Stimulated activated CD4-positive, alpha-beta T cell treated with anti-CD3 and anti-CD28 coated beads, Interleukin-12 subunit alpha, Interleukin-12 subunit beta, amount 100 ng/mL, for 4 hours (primary cell): Measurements from ENCODE around the gene SRRD.

Source experiments
- DNase-seq: peaks from one replicate; pipeline ENCODE4 v3.0.0-alpha.2; 2020

SRRD gene

GRCh38 chr22:26484360-26484706, 656 bp downstream of the SRRD start:
- DNase-seq, result no peak

- DNase-seq, result no peak
These were observed 1.3 kb downstream of the SRRD start for GRCh38 chr22:26485013-26485412.

DNA sequence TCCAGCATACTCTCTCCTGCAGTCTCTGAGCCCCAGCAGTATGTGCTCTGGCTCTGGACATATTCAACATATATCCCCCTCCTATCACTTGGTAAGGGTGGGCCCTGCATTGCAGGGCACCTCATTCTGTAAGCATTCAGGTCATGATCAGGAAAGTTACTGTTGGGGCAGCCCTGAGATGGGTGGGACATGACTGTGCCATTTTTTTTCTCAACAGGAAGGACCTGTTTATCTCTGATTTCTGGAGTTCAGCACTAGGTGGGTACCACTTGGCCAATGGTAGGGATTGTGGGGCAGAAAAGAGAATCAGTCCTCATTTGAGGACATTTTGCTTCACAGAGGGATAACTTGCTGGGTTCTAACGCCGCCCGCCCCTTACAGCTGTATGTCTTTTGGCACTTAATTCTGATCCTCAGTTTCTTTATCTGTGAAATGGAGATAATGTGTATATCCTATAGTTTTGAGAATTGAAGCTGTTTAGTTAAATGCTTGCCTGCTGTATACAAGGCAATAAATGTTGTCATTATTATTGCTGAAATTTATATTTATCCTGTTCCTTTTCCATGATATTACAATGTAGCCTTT, 2.2 kb downstream of the SRRD start:
- DNase-seq, result no peak

GRCh38 chr22:26486394-26486793, 2.7 kb downstream of the SRRD start:
- DNase-seq, result no peak

DNA sequence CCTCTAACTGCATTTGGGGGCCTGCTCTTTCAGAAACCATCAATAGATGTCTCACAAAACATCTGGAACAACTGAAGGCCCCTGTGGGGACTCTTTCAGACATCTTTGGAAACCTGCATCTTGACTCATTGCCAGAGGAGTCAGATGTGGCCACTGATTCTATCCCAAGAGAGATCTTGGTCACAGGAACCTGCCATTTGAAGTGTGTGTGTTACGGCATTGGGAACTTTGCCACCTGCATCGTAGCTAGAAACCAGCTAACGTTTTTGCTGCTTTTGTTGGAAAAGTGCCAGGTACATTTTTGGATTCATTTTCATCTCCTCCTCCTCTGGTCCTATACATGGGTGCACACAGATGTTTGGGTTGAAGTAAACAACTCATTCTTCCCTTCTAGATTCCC, 4.3 kb downstream of the SRRD start:
- DNase-seq, result no peak

GRCh38 chr22:26489447-26490036, 5.9 kb downstream of the SRRD start:
- DNase-seq, result no peak

DNA sequence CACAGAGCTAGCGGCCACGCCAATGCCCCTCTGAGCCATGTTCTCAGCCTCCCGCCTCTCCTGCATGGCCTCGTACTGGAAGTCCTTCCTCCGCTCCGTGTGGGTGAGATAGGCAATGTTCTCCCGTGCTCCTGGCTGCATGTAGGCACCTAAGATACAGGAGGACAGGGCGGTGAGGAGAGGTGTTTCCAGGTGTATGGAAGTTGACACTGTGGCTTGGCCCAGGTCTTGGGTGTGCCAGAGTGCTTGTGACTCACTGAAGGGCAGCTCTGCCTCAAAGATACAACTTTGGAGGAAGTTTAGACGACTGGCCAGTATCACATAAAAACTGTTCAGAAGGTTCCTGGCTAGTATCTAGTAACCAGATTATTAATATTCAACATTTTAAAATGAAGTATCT, 8.5 kb downstream of the SRRD start:
- no peak for DNase-seq

DNA sequence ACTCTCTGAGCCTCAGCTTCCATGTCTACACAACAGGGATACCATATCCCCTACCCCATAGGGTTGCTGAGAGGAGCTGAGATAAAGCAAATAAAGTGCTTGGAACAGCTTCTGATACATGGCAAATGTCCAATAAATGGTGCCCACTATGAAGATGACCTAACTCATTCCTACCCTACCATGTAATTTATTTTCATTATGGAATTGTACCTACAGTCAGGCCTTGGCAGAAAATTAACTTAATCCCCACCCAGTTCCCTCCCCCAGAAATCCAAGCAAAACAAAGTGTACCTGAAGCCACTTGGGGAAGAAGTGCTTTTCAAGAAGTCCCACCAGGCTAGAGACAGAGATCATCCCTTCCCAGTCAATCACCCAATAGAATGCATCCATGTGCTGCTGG, 10.8 kb downstream of the SRRD start:
- DNase-seq, result no peak

GRCh38 chr22:26496456-26496855, 12.8 kb downstream of the SRRD start:
- DNase-seq, result no peak

- no peak for DNase-seq
These were observed 15.6 kb downstream of the SRRD start for GRCh38 chr22:26499188-26499703.

- DNase-seq, result no peak
These were observed 18.3 kb downstream of the SRRD start for GRCh38 chr22:26501996-26502395.

- DNase-seq, result peak; percentile 24
These were observed 19.2 kb downstream of the SRRD start for GRCh38 chr22:26502688-26503561.

DNA sequence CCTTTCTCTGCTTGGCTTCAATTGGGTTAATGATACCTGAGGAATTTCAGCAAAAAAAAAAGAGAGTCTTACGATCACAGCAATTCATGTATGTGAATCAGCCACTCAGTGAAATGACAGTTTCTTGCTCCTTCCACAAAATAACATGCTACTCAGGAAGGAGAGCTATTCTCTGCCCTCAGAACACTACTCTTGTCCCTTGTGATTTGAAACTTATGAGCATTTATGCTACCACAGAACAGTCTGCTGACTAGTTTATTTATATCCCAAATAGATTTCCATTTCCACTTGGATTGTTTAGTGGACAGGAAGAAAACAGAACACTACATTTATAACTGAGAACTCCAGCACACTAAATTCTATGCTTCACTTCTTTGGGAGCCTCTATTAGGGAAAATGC, 20.1 kb downstream of the SRRD start:
- no peak for DNase-seq

- DNase-seq, result no peak
These were observed 24.5 kb downstream of the SRRD start for GRCh38 chr22:26508148-26508547.

- DNase-seq, result peak; percentile 92
These were observed 28.6 kb downstream of the SRRD start, which contains the start of gene TFIP11 for GRCh38 chr22:26512149-26512793. Gene TFIP11 (minus strand): TSS chr22:26512473. CDS start chr22:26510272, 2,201 bp downstream.

DNA sequence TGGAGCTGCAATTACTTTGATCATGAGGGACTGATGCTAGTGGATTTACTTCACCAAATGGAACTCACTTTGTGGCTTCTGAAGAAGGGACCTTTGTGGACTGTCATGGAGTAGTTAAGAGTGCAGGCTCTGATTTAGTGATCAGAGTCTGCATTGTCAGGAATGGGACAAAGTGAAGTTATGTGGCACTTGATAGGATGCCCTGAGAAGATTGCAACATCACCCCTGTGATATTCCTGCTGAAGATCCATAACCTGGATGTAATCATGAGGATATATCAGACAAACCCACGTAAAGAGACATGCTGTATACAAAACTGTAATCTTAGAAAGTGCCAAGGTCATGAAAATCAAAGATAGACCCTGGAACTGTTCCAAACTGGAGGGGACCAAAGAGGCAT, 30.2 kb downstream of the SRRD start:
- no peak for DNase-seq

GRCh38 chr22:26514419-26515161, 30.9 kb downstream of the SRRD start:
- no peak for DNase-seq

DNA sequence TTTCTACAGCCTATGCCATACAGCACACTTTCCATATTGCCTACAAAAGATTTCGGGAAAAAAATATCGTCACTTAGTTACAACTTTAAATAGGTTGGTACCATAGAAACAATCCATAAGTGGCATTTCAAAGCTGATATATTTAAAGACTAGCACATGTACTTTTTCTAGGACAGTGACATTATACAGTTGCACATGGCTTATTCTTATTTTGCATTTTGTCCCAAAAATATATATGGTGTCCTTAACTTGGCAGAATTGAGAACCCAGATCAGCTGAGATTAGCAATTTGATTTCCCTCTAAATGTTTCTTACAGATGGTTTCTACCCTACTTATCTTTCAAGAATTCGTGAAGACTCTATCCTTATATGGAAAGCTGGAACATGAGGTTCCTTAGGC, 32.3 kb downstream of the SRRD start:
- no peak for DNase-seq

- DNase-seq, result no peak
These were observed 32.8 kb downstream of the SRRD start for GRCh38 chr22:26516503-26516902.

DNA sequence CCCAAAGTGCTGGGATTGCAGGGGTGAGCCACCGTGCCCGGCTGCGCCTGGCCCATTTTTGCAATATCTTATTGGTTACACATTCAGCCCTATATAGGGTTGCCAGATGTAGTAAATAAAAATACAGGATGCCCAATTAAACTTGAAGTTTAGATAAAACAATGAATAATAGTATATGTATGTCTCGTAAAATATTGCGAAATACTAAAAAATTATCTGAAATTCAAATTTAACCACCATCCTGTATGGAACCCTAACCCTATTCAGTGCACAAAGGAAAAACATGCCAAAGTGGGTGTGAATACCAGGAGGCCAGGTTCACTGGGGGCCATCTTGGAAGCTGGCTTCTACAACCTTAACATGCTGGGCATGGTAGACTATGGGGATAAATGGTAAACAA, 33.8 kb downstream of the SRRD start:
- DNase-seq, result no peak

DNA sequence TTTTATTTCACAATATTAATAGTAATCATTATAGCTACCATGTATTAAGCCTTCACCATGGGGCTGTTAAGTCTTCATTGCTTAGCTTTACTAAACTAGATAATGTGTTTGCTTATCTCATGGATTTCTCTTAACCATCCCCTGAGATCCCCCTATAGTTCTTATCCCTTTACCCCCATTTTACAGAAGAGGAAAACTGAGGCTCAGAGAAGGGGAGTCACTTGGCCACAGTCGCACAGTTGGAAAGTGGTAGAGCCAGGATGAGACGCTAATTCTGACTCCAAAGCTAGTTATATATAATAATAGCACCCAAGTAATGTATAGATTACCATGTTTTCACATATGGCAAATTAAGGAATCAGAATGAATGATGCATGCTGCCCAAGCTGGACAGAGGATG, 38.3 kb downstream of the SRRD start:
- no peak for DNase-seq

DNA sequence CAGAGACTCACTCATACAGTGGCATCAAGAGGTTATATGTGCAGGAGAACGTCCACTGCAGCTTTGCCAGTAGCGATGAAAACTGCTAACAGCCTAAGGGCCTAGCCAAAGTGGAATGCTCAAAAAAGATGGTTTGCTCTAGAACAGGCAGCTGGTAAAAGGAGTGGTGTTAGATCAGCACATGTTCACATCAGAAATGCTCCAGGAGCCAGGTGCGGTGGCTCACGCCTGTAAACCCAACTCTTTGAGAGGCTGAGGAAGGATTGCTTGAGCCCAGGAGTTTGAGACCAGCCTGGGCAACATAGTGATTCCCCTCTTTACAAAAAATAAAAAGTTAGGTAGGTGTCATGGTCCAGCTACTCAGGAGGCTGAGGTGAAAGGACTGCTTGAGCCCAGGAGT, 38.9 kb downstream of the SRRD start:
- no peak for DNase-seq

- DNase-seq, result no peak
These were observed 41.2 kb downstream of the SRRD start for GRCh38 chr22:26524870-26525269.
